HepG2 (cell line): ENCODE measurements around the gene RAPGEF2. TPM values are rescaled to one million over a fixed set of nuclear protein-coding genes. Genes with fewer than 3 reads are reported as not detected.

ENCODE experiments used
- ARID4A ChIP-seq: sonication (generic); formaldehyde crosslinking; IDR thresholded peaks from 2 replicates; pipeline ENCODE4 v1.5.0; 2020; ENCODE audit warnings: mild to moderate bottlenecking, missing genetic modification reagents, borderline replicate concordance
- CEBPG ChIP-seq: IDR thresholded peaks from 2 replicates; pipeline ENCODE4 v1.6.1; 2016
- NAIF1 ChIP-seq: sonication (generic); formaldehyde crosslinking; IDR thresholded peaks from 2 replicates; pipeline ENCODE4 v1.5.0; 2020; ENCODE audit warnings: mild to moderate bottlenecking, missing genetic modification reagents, borderline replicate concordance
- NCOR1 ChIP-seq: fragments of 200-600 bp; sonication (generic); IDR thresholded peaks from 2 replicates; pipeline ENCODE4 v1.7.0; 2017; ENCODE audit warnings: antibody characterized with exemption, low read length, borderline replicate concordance
- ZBTB40 ChIP-seq, 2 experiments: fragments of 450-650 bp in 1 of 2; sonication (generic) in 1 of 2; formaldehyde crosslinking in 1 of 2; IDR thresholded peaks; 2 replicates each; pipeline versions ENCODE4 v1.6.1 to v1.8.0; 2016 to 2022; ENCODE audit warnings: antibody characterized with exemption in 1 of 2, mild to moderate bottlenecking in 1 of 2, missing genetic modification reagents in 1 of 2
- ZNF234 ChIP-seq: sonication (generic); formaldehyde crosslinking; conservative IDR thresholded peaks from 2 replicates; pipeline ENCODE4 v1.5.1; 2020; ENCODE audit warnings: mild to moderate bottlenecking, missing genetic modification reagents
- ZNF256 ChIP-seq: sonication (generic); formaldehyde crosslinking; conservative IDR thresholded peaks from 2 replicates; pipeline ENCODE4 v1.4.0; 2020; ENCODE audit warnings: missing genetic modification reagents
- ZNF264 ChIP-seq: sonication (generic); formaldehyde crosslinking; IDR thresholded peaks from 2 replicates; pipeline ENCODE4 v1.4.0; 2020; ENCODE audit warnings: missing genetic modification reagents
- ZNF546 ChIP-seq: sonication (generic); formaldehyde crosslinking; conservative IDR thresholded peaks from 2 replicates; pipeline ENCODE4 v1.8.1; 2023; ENCODE audit warnings: mild to moderate bottlenecking, missing genetic modification reagents
- polyA plus RNA-seq, 8 experiments: library from polyadenylated mRNA; depleted of rRNA in 3 of 8; stranded (reverse) in 7 of 8; unstranded in 1 of 8; fragments of >200 nt; fragmentation: Illumina TruSeq in 4 of 8; extraction: Trizol in 4 of 8; gene quantifications; 2 replicates each; pipeline versions ENCODE4 v1.2.1 to v1.2.3, GENCODE V29; 2011 to 2016; ENCODE audit warnings: low read depth in 4 of 8, missing spikeins in 1 of 8, mixed read lengths in 1 of 8; ENCODE audit not compliant: insufficient read depth in 1 of 8
- total RNA-seq, 5 experiments: library from RNA; depleted of rRNA; stranded (reverse); fragments of >200 nt; fragmentation: Illumina TruSeq; extraction: Trizol; gene quantifications; 2 replicates each; pipeline ENCODE4 v1.2.3, GENCODE V29; 2016; ENCODE audit warnings: low read depth in 1 of 5
- TF ChIP-seq, protein P1 (sequence below): sonication (generic); formaldehyde crosslinking; conservative IDR thresholded peaks from 2 replicates; pipeline ENCODE4 v1.8.0; 2022; ENCODE audit warnings: missing genetic modification reagents
- TF ChIP-seq, protein P2 (sequence below): sonication (generic); formaldehyde crosslinking; IDR thresholded peaks from 2 replicates; pipeline ENCODE4 v1.5.0; 2020; ENCODE audit warnings: mild to moderate bottlenecking, low read depth, missing genetic modification reagents, borderline replicate concordance
- TF ChIP-seq, protein P3 (sequence below): sonication (generic); formaldehyde crosslinking; conservative IDR thresholded peaks from 2 replicates; pipeline ENCODE4 v1.8.0; 2022; ENCODE audit warnings: low read depth, missing genetic modification reagents

RAPGEF2 gene
- total and polyA plus RNA-seq, 2 of the 13 experiments (the other 11 are each of a cell fraction or from before 2014, with no cell fraction given): 19.2 to 23.0 TPM

- TF ChIP-seq, protein P1, sequence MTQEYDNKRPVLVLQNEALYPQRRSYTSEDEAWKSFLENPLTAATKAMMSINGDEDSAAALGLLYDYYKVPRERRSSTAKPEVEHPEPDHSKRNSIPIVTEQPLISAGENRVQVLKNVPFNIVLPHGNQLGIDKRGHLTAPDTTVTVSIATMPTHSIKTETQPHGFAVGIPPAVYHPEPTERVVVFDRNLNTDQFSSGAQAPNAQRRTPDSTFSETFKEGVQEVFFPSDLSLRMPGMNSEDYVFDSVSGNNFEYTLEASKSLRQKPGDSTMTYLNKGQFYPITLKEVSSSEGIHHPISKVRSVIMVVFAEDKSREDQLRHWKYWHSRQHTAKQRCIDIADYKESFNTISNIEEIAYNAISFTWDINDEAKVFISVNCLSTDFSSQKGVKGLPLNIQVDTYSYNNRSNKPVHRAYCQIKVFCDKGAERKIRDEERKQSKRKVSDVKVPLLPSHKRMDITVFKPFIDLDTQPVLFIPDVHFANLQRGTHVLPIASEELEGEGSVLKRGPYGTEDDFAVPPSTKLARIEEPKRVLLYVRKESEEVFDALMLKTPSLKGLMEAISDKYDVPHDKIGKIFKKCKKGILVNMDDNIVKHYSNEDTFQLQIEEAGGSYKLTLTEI (CRISPR knock-in tag): no peak
- TF ChIP-seq, protein P2, sequence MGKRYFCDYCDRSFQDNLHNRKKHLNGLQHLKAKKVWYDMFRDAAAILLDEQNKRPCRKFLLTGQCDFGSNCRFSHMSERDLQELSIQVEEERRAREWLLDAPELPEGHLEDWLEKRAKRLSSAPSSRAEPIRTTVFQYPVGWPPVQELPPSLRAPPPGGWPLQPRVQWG: no peak
- no peak for TF ChIP-seq NAIF1 (CRISPR knock-in tag)
- TF ChIP-seq ZNF546 (CRISPR knock-in tag): no peak
- no peak for TF ChIP-seq ZBTB40 (IDR thresholded peaks at IDR 0.05)
- TF ChIP-seq ZBTB40 (CRISPR knock-in tag; IDR thresholded peaks at IDR 0.05): no peak
- TF ChIP-seq, protein P3, sequence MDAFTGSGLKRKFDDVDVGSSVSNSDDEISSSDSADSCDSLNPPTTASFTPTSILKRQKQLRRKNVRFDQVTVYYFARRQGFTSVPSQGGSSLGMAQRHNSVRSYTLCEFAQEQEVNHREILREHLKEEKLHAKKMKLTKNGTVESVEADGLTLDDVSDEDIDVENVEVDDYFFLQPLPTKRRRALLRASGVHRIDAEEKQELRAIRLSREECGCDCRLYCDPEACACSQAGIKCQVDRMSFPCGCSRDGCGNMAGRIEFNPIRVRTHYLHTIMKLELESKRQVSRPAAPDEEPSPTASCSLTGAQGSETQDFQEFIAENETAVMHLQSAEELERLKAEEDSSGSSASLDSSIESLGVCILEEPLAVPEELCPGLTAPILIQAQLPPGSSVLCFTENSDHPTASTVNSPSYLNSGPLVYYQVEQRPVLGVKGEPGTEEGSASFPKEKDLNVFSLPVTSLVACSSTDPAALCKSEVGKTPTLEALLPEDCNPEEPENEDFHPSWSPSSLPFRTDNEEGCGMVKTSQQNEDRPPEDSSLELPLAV: no peak
- no peak for TF ChIP-seq ZNF256 (CRISPR knock-in tag)
- no peak for TF ChIP-seq CEBPG (CRISPR knock-in tag)
- TF ChIP-seq ZNF264: no peak
- TF ChIP-seq ARID4A (CRISPR knock-in tag): no peak
- no peak for TF ChIP-seq NCOR1
- TF ChIP-seq ZNF234: no peak
Observed at GRCh38 chr4:159319027-159319426, 216.1 kb downstream of the RAPGEF2 start (continued).
